ENCODE data around the gene RAB32. TPM values are rescaled to one million over a fixed set of nuclear protein-coding genes. Genes with fewer than 3 reads are reported as not detected.
"Not testable (repeated sequence)": the region's sequence is repeated elsewhere in the genome, so short reads cannot be mapped to it uniquely, and the experiment has no call there.

RAB32 gene
- total and polyA plus RNA-seq, 9 donors: 14.6 to 29.5 (median 17.5) TPM

GRCh38 chr6:146568619-146569018 lies 25.0 kb downstream of the RAB32 start:
- DNase-seq; H3K9me3 ChIP-seq (replicated peaks; ENCODE audit: control insufficient read depth, low read depth, low read length); H3K27me3 ChIP-seq (ENCODE audit: control insufficient read depth, insufficient read depth, low read length); H3K27ac ChIP-seq (ENCODE audit: low read length); H3K4me1 ChIP-seq (ENCODE audit: control insufficient read depth, insufficient read depth, low read length); H3K36me3 ChIP-seq (ENCODE audit: control insufficient read depth, insufficient read depth, low read length); H3K4me3 ChIP-seq (ENCODE audit: low read length): not testable (repeated sequence)
- WGBS (ENCODE audit: insufficient coverage): 88% methylated on average over 1 of the region's 3 CpGs

- DNase-seq: no peak
- Histone ChIP-seq H3K4me3 (ENCODE audit: low read length) (no peak overlapping the region), H3K4me1 (ENCODE audit: control insufficient read depth, insufficient read depth, low read length) (no peaks in the 10 kb centered on the region), H3K36me3 (ENCODE audit: control insufficient read depth, insufficient read depth, low read length) (no peaks in the 10 kb centered on the region), H3K27ac (ENCODE audit: low read length) (no peak overlapping the region), H3K9me3 (replicated peaks; ENCODE audit: control insufficient read depth, low read depth, low read length) (peaks cover 4% of the 10 kb centered on the region), H3K27me3 (ENCODE audit: control insufficient read depth, insufficient read depth, low read length) (no peaks in the 10 kb centered on the region)
- WGBS (ENCODE audit: insufficient coverage): no CpG with 5 or more reads among the region's 1 CpG
These were observed 30.6 kb downstream of the RAB32 start for GRCh38 chr6:146574211-146574610.

- no peak overlapping the region for H3K27ac ChIP-seq (ENCODE audit: low read length)
These were observed 34.4 kb downstream of the RAB32 start for GRCh38 chr6:146578054-146578453.

GRCh38 chr6:146581968-146582367 lies 38.3 kb downstream of the RAB32 start:
- Histone ChIP-seq H3K27ac (ENCODE audit: low read length) (no peak overlapping the region), H3K4me3 (ENCODE audit: low read length) (no peak overlapping the region), H3K9me3 (replicated peaks; ENCODE audit: control insufficient read depth, low read depth, low read length) (no peaks in the 10 kb centered on the region), H3K27me3 (ENCODE audit: control insufficient read depth, insufficient read depth, low read length) (no peaks in the 10 kb centered on the region), H3K4me1 (ENCODE audit: control insufficient read depth, insufficient read depth, low read length) (no peaks in the 10 kb centered on the region), H3K36me3 (ENCODE audit: control insufficient read depth, insufficient read depth, low read length) (no peaks in the 10 kb centered on the region)
- WGBS (ENCODE audit: insufficient coverage): no CpG with 5 or more reads among the region's 1 CpG
- DNase-seq: peak; percentile 11

More at GRCh38 chr6:146578054-146578453, 34.4 kb downstream of the RAB32 start:
- no peak overlapping the region for H3K4me3 ChIP-seq (ENCODE audit: low read length)
- no peaks in the 10 kb centered on the region for H3K27me3 ChIP-seq (ENCODE audit: control insufficient read depth, insufficient read depth, low read length)
- no peak for DNase-seq
- no peaks in the 10 kb centered on the region for H3K4me1 ChIP-seq (ENCODE audit: control insufficient read depth, insufficient read depth, low read length)
- H3K9me3 ChIP-seq (replicated peaks; ENCODE audit: control insufficient read depth, low read depth, low read length): no peaks in the 10 kb centered on the region
- no peaks in the 10 kb centered on the region for H3K36me3 ChIP-seq (ENCODE audit: control insufficient read depth, insufficient read depth, low read length)

- Histone ChIP-seq H3K4me1 (ENCODE audit: control insufficient read depth, insufficient read depth, low read length) (no peaks in the 10 kb centered on the region), H3K4me3 (ENCODE audit: low read length) (no peak overlapping the region), H3K9me3 (replicated peaks; ENCODE audit: control insufficient read depth, low read depth, low read length) (no peaks in the 10 kb centered on the region), H3K27ac (ENCODE audit: low read length) (no peak overlapping the region), H3K27me3 (ENCODE audit: control insufficient read depth, insufficient read depth, low read length) (no peaks in the 10 kb centered on the region), H3K36me3 (ENCODE audit: control insufficient read depth, insufficient read depth, low read length) (no peaks in the 10 kb centered on the region)
- DNase-seq: peak; percentile 55
- 45% methylated on average over 2 of the region's 5 CpGs for WGBS (ENCODE audit: insufficient coverage)
These were observed 39.2 kb downstream of the RAB32 start for GRCh38 chr6:146582857-146583256.

- no peak overlapping the region for H3K4me3 ChIP-seq (ENCODE audit: low read length)
- no peaks in the 10 kb centered on the region for H3K36me3 ChIP-seq (ENCODE audit: control insufficient read depth, insufficient read depth, low read length)
- H3K27ac ChIP-seq (ENCODE audit: low read length): no peak overlapping the region
- H3K27me3 ChIP-seq (ENCODE audit: control insufficient read depth, insufficient read depth, low read length): no peaks in the 10 kb centered on the region
- no CpG with 5 or more reads among the region's 1 CpG for WGBS (ENCODE audit: insufficient coverage)
- no peaks in the 10 kb centered on the region for H3K4me1 ChIP-seq (ENCODE audit: control insufficient read depth, insufficient read depth, low read length)
- H3K9me3 ChIP-seq (replicated peaks; ENCODE audit: control insufficient read depth, low read depth, low read length): no peaks in the 10 kb centered on the region
- no peak for DNase-seq
These were observed 40.3 kb downstream of the RAB32 start for GRCh38 chr6:146583966-146584365.

GRCh38 chr6:146587459-146587858 lies 43.8 kb downstream of the RAB32 start:
- Histone ChIP-seq H3K4me3 (ENCODE audit: low read length) (no peak overlapping the region), H3K4me1 (ENCODE audit: control insufficient read depth, insufficient read depth, low read length) (no peaks in the 10 kb centered on the region), H3K27me3 (ENCODE audit: control insufficient read depth, insufficient read depth, low read length) (no peaks in the 10 kb centered on the region), H3K36me3 (ENCODE audit: control insufficient read depth, insufficient read depth, low read length) (no peaks in the 10 kb centered on the region), H3K27ac (ENCODE audit: low read length) (no peak overlapping the region), H3K9me3 (replicated peaks; ENCODE audit: control insufficient read depth, low read depth, low read length) (no peaks in the 10 kb centered on the region)
- no peak for DNase-seq
- no CpG with 5 or more reads among the region's 1 CpG for WGBS (ENCODE audit: insufficient coverage)

GRCh38 chr6:146590492-146590891 lies 46.9 kb downstream of the RAB32 start:
- Histone ChIP-seq H3K27me3 (ENCODE audit: control insufficient read depth, insufficient read depth, low read length) (no peaks in the 10 kb centered on the region), H3K27ac (ENCODE audit: low read length) (no peak overlapping the region), H3K4me1 (ENCODE audit: control insufficient read depth, insufficient read depth, low read length) (no peaks in the 10 kb centered on the region), H3K4me3 (ENCODE audit: low read length) (no peak overlapping the region), H3K9me3 (replicated peaks; ENCODE audit: control insufficient read depth, low read depth, low read length) (no peaks in the 10 kb centered on the region), H3K36me3 (ENCODE audit: control insufficient read depth, insufficient read depth, low read length) (no peaks in the 10 kb centered on the region)
- DNase-seq: no peak
- WGBS (ENCODE audit: insufficient coverage): no CpG with 5 or more reads among the region's 1 CpG

GRCh38 chr6:146592451-146592850 lies 48.8 kb downstream of the RAB32 start:
- Histone ChIP-seq H3K9me3 (replicated peaks; ENCODE audit: control insufficient read depth, low read depth, low read length) (no peaks in the 10 kb centered on the region), H3K36me3 (ENCODE audit: control insufficient read depth, insufficient read depth, low read length) (no peaks in the 10 kb centered on the region), H3K27me3 (ENCODE audit: control insufficient read depth, insufficient read depth, low read length) (no peaks in the 10 kb centered on the region), H3K4me1 (ENCODE audit: control insufficient read depth, insufficient read depth, low read length) (no peaks in the 10 kb centered on the region), H3K4me3 (ENCODE audit: low read length) (no peak overlapping the region), H3K27ac (ENCODE audit: low read length) (no peak overlapping the region)
- no peak for DNase-seq

GRCh38 chr6:146593986-146594385 lies 50.4 kb downstream of the RAB32 start:
- Histone ChIP-seq H3K36me3 (ENCODE audit: control insufficient read depth, insufficient read depth, low read length) (no peaks in the 10 kb centered on the region), H3K9me3 (replicated peaks; ENCODE audit: control insufficient read depth, low read depth, low read length) (no peaks in the 10 kb centered on the region), H3K4me1 (ENCODE audit: control insufficient read depth, insufficient read depth, low read length) (peaks cover 3% of the 10 kb centered on the region), H3K27me3 (ENCODE audit: control insufficient read depth, insufficient read depth, low read length) (no peaks in the 10 kb centered on the region), H3K27ac (ENCODE audit: low read length) (no peak overlapping the region), H3K4me3 (ENCODE audit: low read length) (no peak overlapping the region)
- peak; percentile 9 for DNase-seq
- WGBS (ENCODE audit: insufficient coverage): 65% methylated on average over 2 of the region's 2 CpGs

- Histone ChIP-seq H3K4me1 (ENCODE audit: control insufficient read depth, insufficient read depth, low read length) (peaks cover 3% of the 10 kb centered on the region), H3K9me3 (replicated peaks; ENCODE audit: control insufficient read depth, low read depth, low read length) (no peaks in the 10 kb centered on the region), H3K27ac (ENCODE audit: low read length) (no peak overlapping the region), H3K4me3 (ENCODE audit: low read length) (no peak overlapping the region), H3K36me3 (ENCODE audit: control insufficient read depth, insufficient read depth, low read length) (no peaks in the 10 kb centered on the region), H3K27me3 (ENCODE audit: control insufficient read depth, insufficient read depth, low read length) (no peaks in the 10 kb centered on the region)
- peak; percentile 44 for DNase-seq
- no CpG with 5 or more reads among the region's 1 CpG for WGBS (ENCODE audit: insufficient coverage)
These were observed 50.9 kb downstream of the RAB32 start for GRCh38 chr6:146594495-146594894.
